ENCODE data around the gene WDR82.

The WDR82 gene

DNA sequence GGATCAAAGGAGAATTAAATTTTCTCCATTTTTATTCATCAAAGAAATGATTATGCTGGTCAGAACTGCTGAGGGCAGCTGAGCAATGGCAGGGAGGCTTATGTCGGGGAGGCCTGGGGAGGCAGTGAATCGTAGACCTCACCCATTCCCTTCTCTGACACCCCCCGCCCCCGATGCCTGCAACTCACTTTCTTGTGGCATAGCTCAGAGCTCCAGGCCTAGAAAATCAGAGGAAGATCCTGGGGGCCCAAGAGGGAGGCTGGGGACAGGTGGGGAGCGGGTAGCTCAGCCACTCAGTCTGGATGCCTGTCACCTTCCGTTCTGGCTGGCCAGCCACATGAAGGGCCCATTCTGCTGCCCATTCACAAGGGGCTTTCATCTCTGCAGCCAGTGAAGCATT lies 36.6 kb upstream of the WDR82 start:
- Histone ChIP-seq H3K4me3 (no peak overlapping the region), H3K36me3 (replicated peaks) (no peaks in the 10 kb centered on the region), H3K4me1 (no peaks in the 10 kb centered on the region), H3K9me3 (no peaks in the 10 kb centered on the region), H3K27me3 (ENCODE audit: low read depth) (no peaks in the 10 kb centered on the region; the same call in 1 of the 2 replicates)
- DNase-seq (ENCODE audit: low spot score in 2 of 2), result no peak
- in situ Hi-C loops (cut with MboI; ENCODE audit: low sequenced_read_pairs), result no loop called here

DNA sequence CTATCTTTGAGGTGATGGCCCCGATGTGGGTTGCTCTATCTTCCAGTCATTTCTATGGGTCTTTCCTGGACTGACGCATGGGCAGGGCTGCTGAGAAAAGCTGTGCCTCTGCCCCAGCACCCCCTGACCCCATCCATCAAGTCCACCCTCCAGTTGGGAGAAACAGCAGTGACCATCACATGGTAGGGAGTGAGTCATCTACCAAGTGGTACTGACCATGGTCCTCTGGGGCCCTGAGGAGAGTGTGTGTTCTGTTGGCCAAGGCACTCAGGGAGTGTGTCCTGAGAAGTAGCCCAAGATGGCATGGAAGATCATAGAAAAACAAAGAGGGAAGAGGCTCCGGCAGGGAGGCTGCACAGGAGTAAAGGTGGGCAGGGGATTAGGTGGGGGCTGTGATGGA lies 36.0 kb upstream of the WDR82 start:
- Histone ChIP-seq H3K4me1 (no peaks in the 10 kb centered on the region), H3K4me3 (no peak overlapping the region), H3K9me3 (no peaks in the 10 kb centered on the region), H3K36me3 (replicated peaks) (no peaks in the 10 kb centered on the region), H3K27me3 (ENCODE audit: low read depth) (no peaks in the 10 kb centered on the region; the same call in 1 of the 2 replicates)
- DNase-seq (ENCODE audit: low spot score in 2 of 2), result no peak
- in situ Hi-C loops (cut with MboI; ENCODE audit: low sequenced_read_pairs), result no loop called here

DNA sequence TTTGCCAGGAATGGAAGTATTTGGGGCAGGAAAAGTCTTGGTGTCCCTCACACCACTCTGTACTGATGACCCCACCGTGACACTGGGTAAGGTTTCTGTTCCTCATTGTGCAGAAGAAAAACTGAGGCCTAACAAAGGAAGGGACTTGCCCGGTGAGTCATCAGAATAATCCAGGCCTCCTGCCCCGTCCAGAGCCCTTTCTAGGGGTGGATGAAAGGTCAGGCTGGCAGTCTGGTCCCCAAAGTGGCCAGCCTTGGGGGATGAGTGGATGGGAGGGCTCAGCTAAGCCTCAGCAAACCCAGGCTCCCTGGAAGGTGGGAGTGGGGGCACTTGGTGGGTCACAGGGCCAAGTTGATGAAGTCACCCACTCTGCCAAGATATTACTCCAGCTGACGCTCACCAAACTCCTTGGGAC lies 35.3 kb upstream of the WDR82 start:
- in situ Hi-C loops (cut with MboI; ENCODE audit: low sequenced_read_pairs), result no loop called here
- no peaks in the 10 kb centered on the region for H3K36me3 ChIP-seq (replicated peaks)
- DNase-seq (ENCODE audit: low spot score in 2 of 2), result no peak
- H3K4me1 ChIP-seq, result no peaks in the 10 kb centered on the region
- H3K27me3 ChIP-seq (ENCODE audit: low read depth), result no peaks in the 10 kb centered on the region; the same call in 1 of the 2 replicates
- no peak overlapping the region for H3K4me3 ChIP-seq
- no peaks in the 10 kb centered on the region for H3K9me3 ChIP-seq

DNA sequence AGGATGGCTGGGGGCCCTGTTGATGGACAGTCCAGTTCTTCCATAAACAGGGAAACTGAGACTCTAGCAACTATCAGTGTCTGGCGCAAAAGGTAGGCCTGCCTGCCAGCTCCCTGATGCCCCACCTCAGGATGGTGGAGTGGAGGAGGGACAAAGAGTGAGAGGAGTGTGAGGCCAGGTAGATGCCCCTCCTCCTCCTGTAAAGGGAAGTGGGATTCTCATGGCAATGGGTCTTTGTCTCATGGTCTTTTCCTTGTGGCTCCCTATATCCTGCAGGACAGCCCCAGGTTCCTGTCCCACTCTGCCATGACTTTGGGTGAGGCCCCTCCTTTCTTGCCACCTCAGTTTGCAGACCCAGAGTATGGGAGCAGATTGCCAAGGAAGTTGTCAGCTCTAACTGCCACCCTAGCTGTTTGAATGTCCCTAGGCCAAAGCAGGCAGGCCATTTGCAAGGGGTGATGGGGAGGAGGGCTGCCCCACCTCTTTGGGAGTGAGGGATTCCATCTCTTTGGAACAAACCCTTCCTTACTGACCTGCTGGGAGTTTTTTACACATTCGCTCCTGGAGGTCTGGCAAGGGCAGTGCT lies 34.8 kb upstream of the WDR82 start:
- Histone ChIP-seq H3K4me1 (no peaks in the 10 kb centered on the region), H3K36me3 (replicated peaks) (no peaks in the 10 kb centered on the region), H3K27me3 (ENCODE audit: low read depth) (no peaks in the 10 kb centered on the region), H3K9me3 (no peaks in the 10 kb centered on the region), H3K4me3 (no peak overlapping the region)
- no peak for DNase-seq (ENCODE audit: low spot score in 2 of 2)
- in situ Hi-C loops (cut with MboI; ENCODE audit: low sequenced_read_pairs), result no loop called here

DNA sequence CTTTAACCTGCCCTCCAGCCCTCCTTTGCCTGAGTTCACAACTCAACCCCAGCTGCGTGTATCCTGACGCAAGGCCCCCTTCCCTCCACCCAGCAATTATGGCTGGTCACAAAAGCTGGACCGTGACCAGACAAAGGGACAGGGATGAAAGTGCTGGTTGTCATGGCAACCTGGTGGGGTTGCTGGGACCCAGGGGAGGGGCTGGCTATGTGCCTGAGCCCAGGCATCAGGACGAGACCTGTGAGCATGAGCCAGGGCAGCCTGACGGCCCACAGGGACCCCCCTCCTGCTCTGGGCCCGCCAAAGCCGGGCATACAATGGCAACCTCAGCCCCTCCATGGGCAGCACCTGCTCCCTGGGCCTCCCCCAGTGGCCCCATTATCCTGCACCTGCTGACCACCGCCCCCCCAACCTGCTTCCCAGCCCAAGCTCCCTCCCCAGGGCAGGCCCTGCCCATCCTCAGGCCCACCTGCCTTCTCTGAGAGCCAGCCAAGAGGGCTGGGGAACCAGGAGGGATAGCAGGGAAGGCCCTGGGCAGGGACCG lies 33.2 kb upstream of the WDR82 start:
- H3K27me3 ChIP-seq (ENCODE audit: low read depth), result no peaks in the 10 kb centered on the region
- no peaks in the 10 kb centered on the region for H3K4me1 ChIP-seq
- H3K4me3 ChIP-seq, result no peak overlapping the region
- H3K36me3 ChIP-seq (replicated peaks), result no peaks in the 10 kb centered on the region
- in situ Hi-C loops (cut with MboI; ENCODE audit: low sequenced_read_pairs), result no loop called here
- no peaks in the 10 kb centered on the region for H3K9me3 ChIP-seq
- DNase-seq (ENCODE audit: low spot score in 2 of 2), result peak; percentile 15 to 63

DNA sequence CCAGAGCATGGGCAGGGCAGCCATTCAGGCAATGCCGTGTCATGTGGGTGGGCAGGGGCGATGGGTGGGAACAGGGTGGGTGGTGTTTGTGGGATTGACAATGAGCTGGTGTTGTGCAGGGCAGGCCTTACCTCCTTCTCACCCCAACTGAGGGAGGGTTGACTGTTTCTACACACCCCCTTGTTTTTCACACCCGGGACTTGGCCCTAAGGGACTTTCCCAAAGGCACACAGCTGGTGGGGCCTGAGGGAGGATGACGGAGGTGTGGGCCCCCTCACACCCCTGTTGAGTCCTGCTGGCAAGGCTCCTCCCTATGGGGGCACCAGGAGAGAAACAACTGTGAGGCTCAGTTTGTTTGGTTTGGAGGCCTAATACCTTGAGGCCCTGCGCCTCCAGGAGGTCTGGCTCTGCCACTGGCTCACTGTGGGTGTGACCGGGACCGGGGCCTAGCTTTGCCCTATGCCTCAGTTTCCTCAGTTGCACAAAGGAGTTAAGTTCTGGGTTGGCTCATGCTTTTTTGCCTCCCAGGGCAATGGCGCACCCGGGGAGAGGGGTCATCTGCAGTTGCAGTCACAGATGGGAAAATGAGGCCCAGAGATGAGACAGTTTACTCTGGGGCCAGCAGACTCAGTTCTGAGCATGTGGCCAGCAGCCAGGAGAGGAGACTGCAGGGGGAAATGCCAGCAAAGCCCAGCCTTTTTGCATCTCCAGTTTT lies 32.6 kb upstream of the WDR82 start:
- Histone ChIP-seq H3K4me3 (no peak overlapping the region), H3K36me3 (replicated peaks) (no peaks in the 10 kb centered on the region), H3K4me1 (no peaks in the 10 kb centered on the region), H3K9me3 (no peaks in the 10 kb centered on the region), H3K27me3 (ENCODE audit: low read depth) (no peaks in the 10 kb centered on the region)
- no peak for DNase-seq (ENCODE audit: low spot score in 2 of 2)
- in situ Hi-C loops (cut with MboI; ENCODE audit: low sequenced_read_pairs), result no loop called here

DNA sequence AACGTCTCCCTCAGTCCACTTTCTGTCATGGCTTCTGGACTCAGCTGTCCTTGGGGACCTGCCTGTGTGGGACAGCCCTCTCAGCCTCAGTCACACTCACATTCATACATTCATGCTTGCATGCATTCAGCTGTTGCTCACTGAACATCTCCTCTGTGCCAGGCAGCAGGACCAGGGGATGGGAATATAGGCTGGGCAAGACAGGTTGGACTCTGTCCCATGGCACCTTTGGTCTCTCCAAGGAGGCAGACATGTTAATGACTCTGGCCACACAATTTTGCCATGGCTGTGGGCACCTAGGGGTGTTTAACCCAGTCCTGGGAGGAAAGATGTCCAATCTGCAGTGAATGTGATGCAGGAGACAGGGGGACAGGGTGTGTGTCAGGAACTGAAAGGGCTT lies 29.9 kb upstream of the WDR82 start:
- no peaks in the 10 kb centered on the region for H3K9me3 ChIP-seq
- no peaks in the 10 kb centered on the region for H3K27me3 ChIP-seq (ENCODE audit: low read depth)
- H3K4me1 ChIP-seq, result no peaks in the 10 kb centered on the region
- H3K36me3 ChIP-seq (replicated peaks), result no peaks in the 10 kb centered on the region
- DNase-seq (ENCODE audit: low spot score in 2 of 2), result no peak
- no peak overlapping the region for H3K4me3 ChIP-seq
- in situ Hi-C loops (cut with MboI; ENCODE audit: low sequenced_read_pairs), result no loop called here

DNA sequence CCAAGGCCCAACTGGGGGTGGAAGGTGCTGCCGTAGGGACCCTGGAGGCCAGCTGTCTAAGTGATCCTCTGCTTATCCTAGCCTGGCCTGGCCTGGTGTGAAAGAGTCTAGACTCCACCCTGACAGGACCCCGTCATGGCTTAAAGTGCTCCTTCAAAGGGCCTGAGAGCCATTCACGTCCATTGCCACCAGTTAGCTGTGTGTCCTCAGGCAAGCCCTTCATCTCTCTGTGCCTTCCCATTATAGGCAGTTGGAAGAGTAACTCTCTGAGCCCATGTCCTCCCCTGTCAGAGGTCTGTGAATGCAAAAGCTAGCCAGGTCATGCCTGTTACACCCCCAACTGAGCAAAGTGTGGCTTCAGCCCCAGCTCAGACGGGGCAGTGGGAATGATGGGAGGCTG lies 28.5 kb upstream of the WDR82 start:
- no peaks in the 10 kb centered on the region for H3K9me3 ChIP-seq
- no peak for DNase-seq (ENCODE audit: low spot score in 2 of 2)
- in situ Hi-C loops (cut with MboI; ENCODE audit: low sequenced_read_pairs), result no loop called here
- H3K27me3 ChIP-seq (ENCODE audit: low read depth), result no peaks in the 10 kb centered on the region
- no peaks in the 10 kb centered on the region for H3K36me3 ChIP-seq (replicated peaks)
- H3K4me1 ChIP-seq, result no peaks in the 10 kb centered on the region
- H3K4me3 ChIP-seq, result no peak overlapping the region

DNA sequence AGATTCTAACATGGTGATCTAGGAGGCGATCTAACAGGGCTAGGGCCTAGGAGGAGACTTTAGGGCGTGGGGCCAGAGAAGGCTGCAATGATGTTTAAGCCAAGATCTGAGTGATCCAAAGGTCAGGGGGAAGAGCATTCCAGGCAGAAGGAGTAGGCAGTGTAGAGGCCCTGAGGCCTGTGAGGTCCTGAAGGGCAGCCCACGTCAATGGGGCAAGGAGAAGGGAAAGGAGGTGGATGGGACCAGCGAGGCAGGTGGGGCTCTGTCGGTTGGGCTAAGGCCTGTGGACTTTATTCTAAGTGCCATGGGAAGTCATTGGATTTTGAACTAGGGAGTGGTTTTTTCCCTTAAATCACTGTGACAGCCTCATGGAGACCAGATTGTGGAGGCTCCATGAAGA lies 27.5 kb upstream of the WDR82 start:
- DNase-seq (ENCODE audit: low spot score in 2 of 2), result no peak
- Histone ChIP-seq H3K9me3 (no peaks in the 10 kb centered on the region), H3K27me3 (ENCODE audit: low read depth) (no peaks in the 10 kb centered on the region), H3K36me3 (replicated peaks) (no peaks in the 10 kb centered on the region), H3K4me1 (no peaks in the 10 kb centered on the region), H3K4me3 (no peak overlapping the region)
- in situ Hi-C loops (cut with MboI; ENCODE audit: low sequenced_read_pairs), result no loop called here

DNA sequence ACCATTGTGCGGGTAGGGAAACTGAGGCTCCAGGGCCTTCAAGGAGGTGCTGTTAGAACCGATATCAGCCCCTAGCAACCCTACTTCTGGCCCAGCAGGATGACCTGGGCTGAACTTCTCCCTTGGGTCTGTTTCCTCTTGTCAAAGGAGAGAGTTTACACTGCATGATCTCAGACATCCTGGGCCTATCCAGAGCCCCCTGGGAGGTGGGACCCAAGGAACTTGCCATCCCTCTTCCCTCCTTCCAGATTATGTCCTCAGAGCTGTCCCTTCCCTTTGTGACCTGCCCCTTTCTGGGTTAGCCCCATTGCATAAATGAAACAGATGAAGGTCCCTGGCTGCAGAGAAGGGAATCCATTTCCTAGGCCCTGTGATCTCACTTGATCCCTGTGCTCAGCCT lies 25.4 kb upstream of the WDR82 start:
- Histone ChIP-seq H3K4me3 (no peak overlapping the region), H3K9me3 (no peaks in the 10 kb centered on the region), H3K27me3 (ENCODE audit: low read depth) (peaks cover 11% of the 10 kb centered on the region), H3K4me1 (no peaks in the 10 kb centered on the region), H3K36me3 (replicated peaks) (no peaks in the 10 kb centered on the region)
- DNase-seq (ENCODE audit: low spot score in 2 of 2), result no peak
- in situ Hi-C loops (cut with MboI; ENCODE audit: low sequenced_read_pairs), result no loop called here

DNA sequence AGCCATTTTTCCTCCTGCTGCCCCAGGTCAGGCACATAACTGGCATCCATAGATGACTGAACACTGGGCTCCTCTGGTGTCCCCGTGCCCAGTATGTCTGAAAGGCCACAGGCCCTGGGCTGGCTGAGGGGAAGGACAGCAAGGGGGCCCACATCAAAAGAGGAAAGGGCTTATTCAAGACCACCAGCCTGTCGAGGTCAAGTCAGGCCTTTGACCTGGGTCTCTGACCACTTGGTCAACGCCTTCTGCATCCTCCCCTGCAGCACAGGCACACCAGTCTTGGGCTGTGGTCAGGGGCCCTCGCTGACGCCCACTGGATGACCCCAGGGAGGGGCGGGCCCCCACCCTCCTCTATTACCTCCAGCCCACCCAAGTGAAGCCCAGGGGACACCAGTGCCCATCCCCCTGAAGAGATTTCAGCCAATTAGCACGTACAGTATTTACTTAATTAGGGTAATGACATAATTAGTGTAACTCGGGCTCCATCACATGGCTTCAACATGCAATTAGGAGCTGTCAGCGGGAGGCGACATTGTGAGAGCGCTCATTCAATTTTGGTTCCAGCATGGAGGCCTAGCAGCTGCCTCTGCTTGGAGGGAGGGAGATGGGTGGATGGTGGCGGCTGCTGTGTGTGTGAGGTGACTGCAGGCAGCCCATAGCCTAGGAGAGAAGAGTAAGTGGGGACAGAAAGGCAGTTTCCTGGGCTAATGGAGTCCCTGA lies 24.1 kb upstream of the WDR82 start:
- no peak for DNase-seq (ENCODE audit: low spot score in 2 of 2)
- H3K9me3 ChIP-seq, result no peaks in the 10 kb centered on the region
- no peak overlapping the region for H3K4me3 ChIP-seq
- in situ Hi-C loops (cut with MboI; ENCODE audit: low sequenced_read_pairs), result no loop called here
- no peaks in the 10 kb centered on the region for H3K4me1 ChIP-seq
- H3K36me3 ChIP-seq (replicated peaks), result no peaks in the 10 kb centered on the region
- peaks cover 11% of the 10 kb centered on the region for H3K27me3 ChIP-seq (ENCODE audit: low read depth)

DNA sequence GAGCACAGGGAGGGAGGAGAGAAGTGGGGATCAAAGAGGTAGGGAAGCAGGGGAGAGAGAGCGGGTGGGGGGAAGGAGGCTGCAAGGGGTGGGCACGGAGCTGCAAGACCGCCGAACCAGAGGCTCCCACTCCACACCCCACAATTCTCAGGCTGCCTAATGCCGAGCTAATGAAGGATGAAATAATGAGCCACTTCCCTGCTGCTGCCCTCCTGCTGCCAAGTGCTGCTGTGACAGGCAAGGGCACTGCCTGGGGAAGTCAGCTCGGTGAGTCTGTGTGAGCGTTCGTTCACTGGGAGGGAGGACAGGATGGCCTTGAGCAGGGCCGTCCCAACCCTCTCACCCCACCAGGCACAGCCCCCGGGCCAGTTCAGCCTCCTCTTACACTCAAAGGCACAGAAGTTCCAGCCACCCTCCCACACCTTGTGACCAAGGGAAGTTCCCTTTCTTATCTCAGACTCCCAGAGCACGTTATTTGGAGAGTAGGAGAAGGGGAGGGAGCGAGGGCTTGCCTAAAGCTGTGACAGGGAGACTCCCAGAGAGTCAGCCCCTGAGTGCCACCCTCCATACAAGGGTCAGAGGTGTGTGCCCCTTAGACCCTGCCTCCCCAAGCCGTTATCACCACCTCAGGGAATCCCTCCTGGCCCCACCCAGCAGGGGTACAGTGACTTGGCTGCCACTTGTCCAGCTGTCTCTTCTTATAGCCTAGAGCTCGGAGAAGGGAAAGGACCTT lies 21.6 kb upstream of the WDR82 start:
- Histone ChIP-seq H3K27me3 (ENCODE audit: low read depth) (peaks cover 11% of the 10 kb centered on the region), H3K4me3 (no peak overlapping the region), H3K9me3 (no peaks in the 10 kb centered on the region), H3K36me3 (replicated peaks) (no peaks in the 10 kb centered on the region), H3K4me1 (no peaks in the 10 kb centered on the region)
- in situ Hi-C loops (cut with MboI; ENCODE audit: low sequenced_read_pairs), result no loop called here
- no peak for DNase-seq (ENCODE audit: low spot score in 2 of 2)

DNA sequence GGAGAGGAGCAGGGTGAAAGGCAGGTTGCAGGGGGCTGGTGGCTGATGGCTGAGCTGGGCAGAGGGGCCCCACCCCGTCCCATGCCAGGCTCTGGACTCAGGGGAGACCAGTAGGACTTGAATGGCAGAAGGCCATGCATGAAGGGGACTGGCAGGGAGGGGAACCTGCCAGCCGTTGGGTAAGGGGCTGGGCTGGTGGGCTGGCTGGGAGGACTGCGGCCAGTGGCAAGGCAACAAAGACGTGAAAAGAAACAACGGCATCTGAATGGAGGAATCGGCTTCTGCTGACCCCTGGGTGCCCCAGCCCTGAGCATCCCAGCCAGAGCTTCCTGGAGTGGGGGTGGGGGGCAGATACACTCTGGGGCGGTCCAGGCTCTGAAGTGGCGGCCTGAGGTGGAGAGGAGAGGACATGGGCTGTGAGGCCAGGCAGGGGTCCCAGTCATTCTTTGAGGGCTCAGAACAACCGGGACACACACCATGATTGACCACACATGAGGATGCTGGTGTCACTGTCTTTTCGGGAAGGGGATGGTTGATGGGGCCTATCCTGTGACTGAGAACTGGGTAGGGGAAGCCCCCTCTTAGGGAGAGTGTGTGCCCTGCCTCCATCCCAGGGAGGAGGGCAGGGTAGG lies 20.9 kb upstream of the WDR82 start:
- Histone ChIP-seq H3K4me3 (no peak overlapping the region), H3K27me3 (ENCODE audit: low read depth) (peaks cover 11% of the 10 kb centered on the region), H3K36me3 (replicated peaks) (no peaks in the 10 kb centered on the region), H3K9me3 (no peaks in the 10 kb centered on the region), H3K4me1 (no peaks in the 10 kb centered on the region)
- no peak for DNase-seq (ENCODE audit: low spot score in 2 of 2)
- in situ Hi-C loops (cut with MboI; ENCODE audit: low sequenced_read_pairs), result no loop called here

Measured in HAP-1 (cell line).